SK-N-MC (cell line): ENCODE measurements around the gene PAX5.

Experiments used
- DNase-seq: peaks from one replicate; pipeline ENCODE4 v3.0.0-alpha.2; 2011; ENCODE audit warnings: low read depth, low spot score
- H3K27ac ChIP-seq: fragments of 200-600 bp; sonication (generic); 2 replicates; pipeline ENCODE4 v1.5.1; 2016; ENCODE audit warnings: mixed run types
- H3K36me3 ChIP-seq: fragments of 200-600 bp; sonication (generic); 2 replicates; pipeline ENCODE4 v1.6.1; 2017; ENCODE audit warnings: antibody characterized with exemption, low read length, mixed read lengths; ENCODE audit not compliant: insufficient read depth
- H3K4me3 ChIP-seq: fragments of 200-600 bp; sonication (generic); 2 replicates; pipeline ENCODE4 v1.5.1; 2016
- H3K9ac ChIP-seq: fragments of 200-600 bp; sonication (generic); 2 replicates; pipeline ENCODE4 v1.8.0; 2017; ENCODE audit warnings: mixed run types, mixed read lengths; ENCODE audit not compliant: insufficient read length
- H3K9me3 ChIP-seq: fragments of 200-600 bp; sonication (generic); 2 replicates; pipeline ENCODE4 v1.6.1; 2017; ENCODE audit warnings: low read depth, mild to moderate bottlenecking, antibody characterized with exemption, low read length, moderate library complexity, mixed read lengths
- EZH2 ChIP-seq: fragments of 200-600 bp; sonication (generic); IDR thresholded peaks from one replicate; pipeline ENCODE4 v1.6.1; 2017; ENCODE audit warnings: antibody characterized with exemption
- FOXP2 ChIP-seq: optimal IDR thresholded peaks from 2 replicates; pipeline ENCODE3; 2011; ENCODE audit warnings: mild to moderate bottlenecking, moderate library complexity; ENCODE audit not compliant: insufficient read depth; ENCODE audit errors: extremely low read length, control extremely low read depth
- POLR2AphosphoS5 ChIP-seq: IDR thresholded peaks from 2 replicates; pipeline ENCODE4 v1.6.1; 2012; ENCODE audit warnings: mild to moderate bottlenecking, low read depth, low read length, borderline replicate concordance

Gene PAX5

DNA sequence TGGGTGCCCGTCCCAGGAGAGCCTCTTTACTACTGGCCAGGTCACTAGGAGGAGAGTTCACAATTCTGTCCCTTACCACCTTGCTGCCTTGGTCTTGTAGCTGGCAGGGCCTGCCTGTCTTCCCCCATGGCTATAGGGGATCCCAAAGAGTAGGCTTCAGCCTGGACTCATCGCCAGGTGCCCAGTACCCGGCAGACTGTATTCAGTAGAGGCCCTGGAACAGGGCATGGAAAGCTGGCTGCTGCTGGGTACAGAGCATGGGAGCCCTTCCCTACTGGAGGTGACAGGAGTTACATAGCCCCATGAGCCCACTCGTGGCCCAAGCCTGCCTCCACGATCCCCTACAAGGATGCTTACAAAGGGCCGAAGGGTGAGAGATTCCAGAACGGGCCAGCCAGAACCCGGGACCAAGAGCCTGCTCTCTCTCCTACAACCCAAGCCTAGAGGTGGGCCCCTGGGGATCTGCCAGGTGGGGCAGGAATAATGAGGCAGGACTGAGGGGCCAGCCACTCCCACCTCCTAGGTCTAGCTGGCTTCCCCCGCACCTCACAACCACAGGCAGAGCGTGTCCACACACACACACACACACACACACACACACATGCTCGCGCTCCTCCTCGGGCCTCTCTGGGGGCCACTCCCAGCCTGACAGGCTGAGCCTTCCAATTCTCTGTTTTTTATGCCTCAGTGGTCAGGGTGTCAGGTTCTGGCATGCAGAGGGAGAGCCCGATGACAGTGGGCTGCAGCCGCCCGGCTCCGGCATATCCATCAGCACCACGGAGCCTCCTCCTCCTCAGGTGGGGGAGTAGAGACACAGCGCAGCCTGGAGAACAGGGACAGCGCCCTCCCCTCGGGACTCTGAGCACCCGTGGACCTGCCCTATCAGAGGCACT, 186.0 kb downstream of the PAX5 start:
- TF ChIP-seq POLR2AphosphoS5 (no peak), EZH2 (no peak), FOXP2 (no peak)
- no peak overlapping the region for H3K27ac ChIP-seq
- H3K36me3 ChIP-seq, result no peaks in the 10 kb centered on the region

DNA sequence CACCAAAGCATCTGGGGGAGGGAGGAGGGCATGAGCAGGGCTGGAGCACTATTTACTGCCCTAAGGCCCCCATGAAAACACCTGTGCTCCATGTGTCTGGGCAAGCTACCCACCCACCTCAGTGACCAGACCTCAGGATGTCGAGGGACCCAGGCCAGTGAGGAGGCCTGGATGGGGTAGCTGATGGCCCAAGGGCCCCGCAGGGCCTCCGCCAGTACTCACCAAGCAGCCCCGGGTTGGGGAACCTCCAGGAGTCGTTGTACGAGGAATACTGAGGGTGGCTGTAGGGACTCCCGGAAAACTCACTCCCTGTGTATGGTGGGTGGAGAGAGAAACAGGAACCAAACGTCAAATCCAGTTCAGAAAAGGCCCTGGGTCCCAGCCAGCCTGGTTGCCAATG, 187.4 kb downstream of the PAX5 start:
- H3K36me3 ChIP-seq, result no peaks in the 10 kb centered on the region
- H3K27ac ChIP-seq, result no peak overlapping the region
- no peak for TF ChIP-seq EZH2
- no peak for TF ChIP-seq POLR2AphosphoS5
- no peak overlapping the region for H3K9ac ChIP-seq
- DNase-seq, result no peak
- H3K9me3 ChIP-seq, result no peaks in the 10 kb centered on the region
- H3K4me3 ChIP-seq, result no peak overlapping the region

More for the DNA sequence above, 186.0 kb downstream of the PAX5 start:
- Histone ChIP-seq H3K9me3 (no peaks in the 10 kb centered on the region), H3K9ac (no peak overlapping the region), H3K4me3 (no peak overlapping the region)
- DNase-seq, result no peak

DNA sequence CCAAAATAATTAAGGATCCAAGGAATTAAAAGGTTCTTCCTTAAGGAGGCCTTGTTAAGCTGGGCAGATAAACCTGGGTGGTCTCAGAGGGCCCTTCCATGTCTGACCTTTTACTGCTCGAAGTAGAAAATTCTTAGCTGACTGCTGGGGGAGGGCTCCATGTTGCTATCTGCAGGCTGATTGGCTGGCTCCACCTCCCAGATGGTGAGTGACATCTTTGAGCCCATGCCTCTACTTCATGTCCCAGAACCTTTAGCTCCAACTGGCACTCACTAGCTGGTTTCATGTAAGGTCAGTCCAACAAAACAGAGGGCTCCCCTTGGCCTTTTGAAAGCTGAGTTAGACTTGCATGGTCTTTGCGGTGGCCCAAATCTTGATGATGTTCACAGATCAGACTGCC, 188.2 kb downstream of the PAX5 start:
- Histone ChIP-seq H3K36me3 (no peaks in the 10 kb centered on the region), H3K27ac (no peak overlapping the region), H3K4me3 (no peak overlapping the region), H3K9me3 (no peaks in the 10 kb centered on the region), H3K9ac (no peak overlapping the region)
- no peak for DNase-seq
- TF ChIP-seq EZH2, result no peak
- TF ChIP-seq POLR2AphosphoS5, result no peak
- TF ChIP-seq FOXP2, result no peak

DNA sequence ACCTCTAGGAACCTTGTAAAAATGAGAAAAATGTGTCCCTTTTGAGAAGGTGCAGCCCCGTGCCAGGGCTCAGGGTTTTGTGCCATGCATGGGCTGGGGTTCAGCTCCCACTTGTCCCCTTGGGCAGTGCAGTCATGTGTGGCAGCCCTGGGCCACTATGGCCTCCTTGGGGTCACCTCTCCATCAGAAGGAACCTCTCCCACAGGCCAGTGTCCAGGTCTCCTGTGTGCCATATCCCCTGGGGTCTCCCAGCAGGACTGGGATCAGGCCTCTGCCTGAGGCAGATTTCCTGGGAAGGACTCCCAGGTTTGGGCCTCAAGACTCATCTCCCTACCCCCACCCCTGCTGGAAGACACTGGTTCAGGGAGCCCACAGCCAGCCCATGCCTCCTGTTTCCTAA, 189.1 kb downstream of the PAX5 start:
- H3K36me3 ChIP-seq, result no peaks in the 10 kb centered on the region
- H3K4me3 ChIP-seq, result no peak overlapping the region
- DNase-seq, result no peak
- no peak for TF ChIP-seq POLR2AphosphoS5
- no peak for TF ChIP-seq EZH2
- TF ChIP-seq FOXP2, result no peak
- H3K9me3 ChIP-seq, result no peaks in the 10 kb centered on the region
- H3K27ac ChIP-seq, result no peak overlapping the region
- H3K9ac ChIP-seq, result no peak overlapping the region

DNA sequence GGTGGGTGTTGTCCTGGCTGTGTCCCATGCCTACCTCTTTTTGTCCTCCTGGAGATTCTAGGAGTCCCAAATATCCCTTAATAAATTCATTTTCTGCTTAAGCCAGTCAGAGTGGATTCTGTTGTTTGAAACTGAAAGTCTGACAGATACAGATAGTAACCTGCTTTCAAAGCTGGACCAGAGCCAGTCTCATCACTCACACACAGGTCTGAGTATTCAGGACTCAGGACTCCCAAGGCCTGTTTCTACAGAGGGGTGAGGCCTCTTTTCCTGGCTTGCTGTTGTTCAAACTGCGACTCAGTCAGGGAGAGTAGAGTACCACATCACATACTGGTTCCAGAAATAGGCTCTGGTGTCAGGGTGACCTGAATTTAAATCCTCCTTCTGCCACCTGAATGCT, 190.1 kb downstream of the PAX5 start:
- no peak overlapping the region for H3K9ac ChIP-seq
- no peak overlapping the region for H3K4me3 ChIP-seq
- no peaks in the 10 kb centered on the region for H3K36me3 ChIP-seq
- H3K27ac ChIP-seq, result no peak overlapping the region
- no peaks in the 10 kb centered on the region for H3K9me3 ChIP-seq
- no peak for DNase-seq
- TF ChIP-seq FOXP2 (no peak), EZH2 (no peak), POLR2AphosphoS5 (no peak)

DNA sequence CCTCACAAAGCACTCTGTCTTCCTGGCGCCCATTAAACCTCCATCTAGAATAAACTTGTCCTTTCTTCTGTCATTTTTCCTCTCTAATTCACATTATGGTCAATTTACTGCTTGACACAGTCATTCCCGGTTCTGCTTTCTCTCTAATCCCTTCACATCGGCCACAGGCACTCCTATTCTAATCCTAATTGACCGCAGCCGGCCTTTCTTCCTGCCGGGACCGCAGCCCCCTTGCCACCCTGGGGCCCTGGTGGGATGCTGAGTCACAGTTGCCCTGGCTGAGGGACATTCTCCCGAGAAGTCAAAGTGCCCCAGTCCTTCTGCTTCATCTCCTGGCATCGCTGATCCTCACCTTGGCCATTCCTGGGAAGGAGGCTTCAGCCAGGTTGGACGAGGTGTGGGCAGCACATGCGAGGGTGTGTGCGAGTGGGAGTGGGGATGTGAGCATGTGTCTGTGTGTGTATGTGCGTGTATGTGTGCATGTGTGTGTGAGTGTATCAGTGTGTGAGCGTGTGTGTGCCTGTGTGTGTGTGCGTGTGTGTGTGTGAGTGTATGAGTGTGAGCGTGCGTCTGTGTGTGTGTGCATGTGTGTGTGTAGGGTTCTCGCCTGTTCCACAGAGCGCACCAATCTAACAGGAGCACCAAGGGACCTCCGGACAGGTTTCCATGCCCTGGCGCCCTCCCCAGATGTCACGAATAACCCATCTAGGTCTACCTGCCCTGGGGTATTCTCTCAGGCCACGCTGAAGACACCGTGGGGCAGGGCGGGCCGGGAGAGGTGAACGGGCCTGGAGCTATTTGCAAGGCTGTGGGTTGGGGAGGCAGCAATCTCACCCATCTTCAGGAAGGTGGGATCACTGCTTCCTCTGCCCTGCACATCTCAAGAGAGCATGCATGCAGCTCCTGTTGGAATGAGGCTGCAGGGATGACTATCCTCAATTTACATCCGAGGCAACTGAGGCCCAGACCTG, 191.2 kb downstream of the PAX5 start:
- no peak for TF ChIP-seq EZH2
- no peak overlapping the region for H3K27ac ChIP-seq
- no peak overlapping the region for H3K9ac ChIP-seq
- no peaks in the 10 kb centered on the region for H3K36me3 ChIP-seq
- H3K4me3 ChIP-seq, result no peak overlapping the region
- no peak for DNase-seq
- no peaks in the 10 kb centered on the region for H3K9me3 ChIP-seq

DNA sequence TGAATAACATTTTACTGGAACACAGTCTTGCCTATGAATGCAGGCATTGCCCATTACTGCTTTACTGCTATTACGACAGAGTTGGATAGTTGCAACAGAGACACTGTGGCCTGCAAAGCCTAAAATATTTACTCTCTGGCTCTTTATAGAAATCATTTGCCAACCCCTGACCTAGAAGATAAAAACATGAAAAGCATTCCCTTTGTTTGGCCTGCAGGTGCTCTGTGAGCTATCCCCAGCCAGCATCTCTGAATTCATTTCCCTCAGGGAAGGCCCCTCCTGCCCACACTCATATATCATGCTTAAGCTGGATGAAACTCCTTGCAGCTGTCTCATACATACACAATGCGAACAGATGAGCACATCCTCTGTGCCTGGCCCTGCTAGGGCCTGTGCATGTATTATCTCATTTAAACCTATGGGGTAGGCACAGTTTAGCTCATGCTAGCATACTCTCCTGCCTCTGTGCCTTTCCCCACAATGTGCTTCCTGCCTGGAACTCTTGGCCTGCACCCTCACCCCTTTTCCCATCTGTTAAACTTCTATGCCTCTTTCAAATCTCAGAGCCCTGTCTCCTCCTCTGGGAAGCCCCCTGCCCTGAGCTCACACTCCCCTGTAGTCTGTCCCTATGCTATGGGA, 193.1 kb downstream of the PAX5 start:
- Histone ChIP-seq H3K36me3 (no peaks in the 10 kb centered on the region), H3K9me3 (no peaks in the 10 kb centered on the region), H3K4me3 (no peak overlapping the region), H3K27ac (no peak overlapping the region), H3K9ac (no peak overlapping the region)
- no peak for DNase-seq
- no peak for TF ChIP-seq FOXP2
- no peak for TF ChIP-seq EZH2
- no peak for TF ChIP-seq POLR2AphosphoS5
